Activated CD8-positive, alpha-beta T cell treated with anti-CD3 and anti-CD28 coated beads, Interleukin-2, amount 10 ng/mL, durations not matched to agents 7 days and 5 days (primary cell): ENCODE results near the gene DOK1. TPM values are rescaled to one million over a fixed set of nuclear protein-coding genes. Genes with fewer than 3 reads are reported as not detected.

ENCODE experiments used
- ATAC-seq: fragments of 150-1000 bp; cut with Tn5 transposase; one replicate; pipeline ENCODE4 v1.10.0; 2021; ENCODE audit warnings: moderate library complexity
- CTCF ChIA-PET: fragments of 350-600 bp; sonication (Branson Sonifier 250); formaldehyde crosslinking; loops from one replicate; lab custom pipeline; 2021; ENCODE audit warnings: antibody characterized with exemption; lab: Charles Lee
- POLR2A ChIA-PET: fragments of 350-600 bp; sonication (Branson Sonifier 250); formaldehyde crosslinking; loops from one replicate; lab custom pipeline; 2021; ENCODE audit warnings: antibody characterized with exemption; lab: Charles Lee
- DNase-seq: peaks from one replicate; pipeline ENCODE4 v3.0.0-alpha.2; 2020
- H3K27ac Mint-ChIP-seq: one replicate; pipeline ENCODE4 v1.8.0; 2021; ENCODE audit warnings: mild to moderate bottlenecking, mixed read lengths
- H3K27me3 Mint-ChIP-seq: one replicate; pipeline ENCODE4 v1.8.0; 2021; ENCODE audit warnings: low read depth, mixed read lengths
- H3K36me3 Mint-ChIP-seq: one replicate; pipeline ENCODE4 v1.8.0; 2021; ENCODE audit warnings: low read depth, mixed read lengths
- H3K4me1 Mint-ChIP-seq: one replicate; pipeline ENCODE4 v1.8.0; 2021; ENCODE audit warnings: low read depth, mixed read lengths
- H3K4me3 Mint-ChIP-seq: one replicate; pipeline ENCODE4 v1.8.0; 2021; ENCODE audit warnings: mild to moderate bottlenecking, mixed read lengths
- H3K9me3 Mint-ChIP-seq: one replicate; pipeline ENCODE4 v1.8.0; 2022; ENCODE audit warnings: mixed read lengths; ENCODE audit not compliant: insufficient read depth
- total RNA-seq, 2 experiments: library from RNA; stranded (reverse); gene quantifications; one replicate each; pipeline ENCODE4 v1.2.3, GENCODE V29; 2021

The DOK1 gene
- total RNA-seq, 2 experiments from 2014 or later: 32.4 to 35.9 TPM

GRCh38 chr2:74514368-74515270 is 39.9 kb upstream of the DOK1 start, which contains the start of gene TLX2:
TSS of gene TLX2 (plus strand) at chr2:74514450. CDS start at chr2:74514807, 357 bp downstream.
- ChIA-PET POLR2A (interaction anchor here (0.7 to 2.1 kb wide), 4 partner anchors 8 to 65 kb away, joined by 3 to 6 read pairs (median 4); partner anchors contain the start of genes DQX1 and PCGF1), CTCF (no interaction called here)
- Mint-ChIP-seq H3K36me3 (peaks cover 6% of the 10 kb centered on the region), H3K4me3 (peak within 1 kb of the TSS; percentile 70), H3K9me3 (no peaks in the 10 kb centered on the region), H3K27me3 (peaks cover 76% of the 10 kb centered on the region), H3K4me1 (peaks cover 28% of the 10 kb centered on the region), H3K27ac (no peak within 1 kb of the TSS)
- ATAC-seq (peak; percentile 28), DNase-seq (no peak)

GRCh38 chr2:74515271-74515980 is 39.1 kb upstream of the DOK1 start:
- ChIA-PET CTCF (interaction anchor here (1.9 kb wide), 1 partner anchor 11 kb away, joined by 7 read pairs; the partner anchor contains the start of gene DQX1), POLR2A (interaction anchor here (0.7 to 2.1 kb wide), 4 partner anchors 9 to 12 kb away, joined by 3 to 6 read pairs (median 4); partner anchors contain the start of genes DQX1 and PCGF1)
- no peak for DNase-seq
- H3K4me1 Mint-ChIP-seq: peaks cover 28% of the 10 kb centered on the region
- H3K9me3 Mint-ChIP-seq: no peaks in the 10 kb centered on the region
- peaks cover 79% of the 10 kb centered on the region for H3K27me3 Mint-ChIP-seq
- H3K4me3 Mint-ChIP-seq: peak overlapping the region; percentile 70
- peaks cover 6% of the 10 kb centered on the region for H3K36me3 Mint-ChIP-seq
- peak; percentile 18 for ATAC-seq
- H3K27ac Mint-ChIP-seq: no peak overlapping the region

- Mint-ChIP-seq H3K36me3 (peaks cover 6% of the 10 kb centered on the region), H3K4me1 (peaks cover 28% of the 10 kb centered on the region), H3K9me3 (no peaks in the 10 kb centered on the region), H3K27me3 (peaks cover 75% of the 10 kb centered on the region), H3K27ac (no peak overlapping the region), H3K4me3 (peak overlapping the region; percentile 67)
- ATAC-seq: peak; percentile 76
- POLR2A ChIA-PET: interaction anchor here (1.1 to 2.1 kb wide), 4 partner anchors 10 to 13 kb away, joined by 3 to 6 read pairs (median 4); partner anchors contain the start of genes AUP1, DQX1 and PCGF1
- CTCF ChIA-PET: interaction anchor here (0.8 to 1.9 kb wide), 3 partner anchors 10 to 15 kb away, joined by 3 to 7 read pairs (median 4); partner anchors contain the start of gene DQX1
- DNase-seq: peak; percentile 77
Observed at GRCh38 chr2:74515981-74516633, 38.4 kb upstream of the DOK1 start.

DNA sequence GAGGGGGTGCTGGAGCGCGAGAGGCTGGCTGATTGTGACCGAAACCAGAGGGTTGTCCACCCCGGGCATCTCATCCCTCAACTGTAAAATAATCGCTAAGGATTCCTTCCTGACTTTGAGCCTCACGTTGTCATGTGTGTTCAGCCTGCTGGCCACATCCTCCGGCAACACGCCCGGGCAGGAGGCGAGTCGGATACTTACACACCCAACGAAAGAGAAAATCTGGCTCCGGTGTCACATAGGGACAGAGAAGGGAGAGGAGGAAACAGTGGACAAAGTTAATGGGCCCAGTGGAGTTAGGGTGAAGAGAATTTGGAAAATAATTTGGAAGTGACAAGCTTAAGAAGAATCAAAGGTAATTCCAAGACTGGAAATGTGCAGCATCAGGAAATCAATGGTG is 37.9 kb upstream of the DOK1 start:
- ATAC-seq: no peak
- Mint-ChIP-seq H3K9me3 (no peaks in the 10 kb centered on the region), H3K27ac (no peak overlapping the region), H3K36me3 (peaks cover 6% of the 10 kb centered on the region), H3K27me3 (peaks cover 69% of the 10 kb centered on the region), H3K4me3 (peak overlapping the region; percentile 67), H3K4me1 (peaks cover 28% of the 10 kb centered on the region)
- ChIA-PET CTCF (interaction anchor here (0.8 to 1.9 kb wide), 3 partner anchors 9 to 16 kb away, joined by 3 to 7 read pairs (median 4); partner anchors contain the start of gene DQX1), POLR2A (interaction anchor here (1.1 to 1.2 kb wide), 2 partner anchors 12 to 13 kb away, joined by 3 read pairs; partner anchors contain the start of gene AUP1)
- no peak for DNase-seq

GRCh38 chr2:74522516-74522915 is 32.0 kb upstream of the DOK1 start:
- POLR2A ChIA-PET: interaction anchor here (0.9 to 3.2 kb wide), 4 partner anchors 7 to 39 kb away, joined by 3 to 11 read pairs (median 4); partner anchors contain the start of genes AUP1, CCDC142, HTRA2 and TTC31
- Mint-ChIP-seq H3K27ac (no peak overlapping the region), H3K4me1 (peaks cover 21% of the 10 kb centered on the region), H3K36me3 (peaks cover 20% of the 10 kb centered on the region), H3K9me3 (no peaks in the 10 kb centered on the region), H3K4me3 (no peak overlapping the region), H3K27me3 (peaks cover 36% of the 10 kb centered on the region)
- no peak for ATAC-seq
- no peak for DNase-seq
- CTCF ChIA-PET: interaction anchor here (1.3 to 3.1 kb wide), 3 partner anchors 9 to 39 kb away, joined by 4 to 13 read pairs (median 5); partner anchors contain the start of genes CCDC142 and TTC31

DNA sequence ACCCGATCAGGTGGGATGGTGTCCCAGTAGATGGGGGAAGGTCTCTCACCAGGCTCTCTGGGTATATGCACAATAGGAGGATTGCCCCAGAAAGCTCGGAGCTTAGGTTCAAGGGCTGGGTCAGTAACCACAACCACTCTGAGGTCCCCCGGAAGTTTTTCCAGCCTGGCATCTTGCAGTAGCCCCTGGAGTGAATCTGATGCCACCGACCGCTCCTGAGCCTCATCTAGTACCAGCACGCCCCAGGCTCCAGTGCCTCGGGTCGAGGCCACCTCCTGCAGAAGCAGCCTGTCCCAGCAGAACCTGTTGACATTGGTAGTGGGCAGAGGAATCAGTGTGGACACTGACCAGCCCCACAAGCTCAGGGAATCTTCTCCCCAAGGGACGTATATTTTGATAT is 30.5 kb upstream of the DOK1 start:
- Mint-ChIP-seq H3K36me3 (peaks cover 33% of the 10 kb centered on the region), H3K4me3 (no peak overlapping the region), H3K4me1 (peaks cover 33% of the 10 kb centered on the region), H3K27ac (no peak overlapping the region), H3K9me3 (no peaks in the 10 kb centered on the region), H3K27me3 (peaks cover 22% of the 10 kb centered on the region)
- CTCF ChIA-PET: no interaction called here
- ATAC-seq (no peak), DNase-seq (no peak)
- POLR2A ChIA-PET: no interaction called here

DNA sequence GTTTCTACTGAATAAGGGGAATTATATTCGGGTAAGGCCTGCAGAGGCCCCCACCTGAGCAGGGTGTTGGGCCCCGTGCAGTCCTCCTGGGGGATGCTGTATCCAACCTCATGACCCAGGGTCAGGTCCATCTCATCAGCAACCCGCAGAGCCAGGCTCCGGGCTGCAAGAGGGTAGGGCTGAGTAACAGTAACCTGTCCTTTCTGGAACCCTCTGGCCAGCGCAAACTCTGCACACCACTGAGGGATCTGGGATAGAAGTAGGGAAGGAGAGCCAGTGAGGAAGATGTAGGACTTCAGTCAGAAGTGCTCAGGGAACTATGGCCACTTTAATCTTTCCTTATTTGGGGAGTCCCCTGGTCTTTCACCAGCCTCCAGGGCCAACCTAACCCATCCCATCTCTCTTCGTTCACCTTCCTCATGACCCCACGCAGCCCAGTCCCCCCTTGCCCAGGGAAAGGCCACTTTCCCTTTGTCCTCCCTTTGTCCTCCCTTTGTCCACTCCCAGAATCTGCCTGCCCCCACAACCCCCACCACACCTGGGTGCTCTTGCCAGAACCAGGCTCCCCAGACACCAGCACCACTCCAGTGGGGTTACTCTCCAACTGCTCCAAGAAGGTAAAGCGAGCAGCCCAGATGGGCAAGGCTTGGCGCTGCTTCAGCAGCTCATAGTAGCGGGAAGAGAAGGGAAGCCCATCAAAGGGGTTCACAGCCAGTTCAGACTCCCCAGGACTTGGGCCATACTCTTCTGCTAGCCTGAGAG is 29.4 kb upstream of the DOK1 start:
- DNase-seq (no peak), ATAC-seq (no peak)
- no peak overlapping the region for H3K4me3 Mint-ChIP-seq
- H3K9me3 Mint-ChIP-seq: no peaks in the 10 kb centered on the region
- ChIA-PET POLR2A (no interaction called here), CTCF (interaction anchor here (1.3 kb wide), 1 partner anchor 9 kb away, joined by 7 read pairs; no protein-coding TSS in a partner anchor)
- H3K27ac Mint-ChIP-seq: no peak overlapping the region
- H3K27me3 Mint-ChIP-seq: peaks cover 11% of the 10 kb centered on the region
- peaks cover 33% of the 10 kb centered on the region for H3K4me1 Mint-ChIP-seq
- H3K36me3 Mint-ChIP-seq: peaks cover 34% of the 10 kb centered on the region

DNA sequence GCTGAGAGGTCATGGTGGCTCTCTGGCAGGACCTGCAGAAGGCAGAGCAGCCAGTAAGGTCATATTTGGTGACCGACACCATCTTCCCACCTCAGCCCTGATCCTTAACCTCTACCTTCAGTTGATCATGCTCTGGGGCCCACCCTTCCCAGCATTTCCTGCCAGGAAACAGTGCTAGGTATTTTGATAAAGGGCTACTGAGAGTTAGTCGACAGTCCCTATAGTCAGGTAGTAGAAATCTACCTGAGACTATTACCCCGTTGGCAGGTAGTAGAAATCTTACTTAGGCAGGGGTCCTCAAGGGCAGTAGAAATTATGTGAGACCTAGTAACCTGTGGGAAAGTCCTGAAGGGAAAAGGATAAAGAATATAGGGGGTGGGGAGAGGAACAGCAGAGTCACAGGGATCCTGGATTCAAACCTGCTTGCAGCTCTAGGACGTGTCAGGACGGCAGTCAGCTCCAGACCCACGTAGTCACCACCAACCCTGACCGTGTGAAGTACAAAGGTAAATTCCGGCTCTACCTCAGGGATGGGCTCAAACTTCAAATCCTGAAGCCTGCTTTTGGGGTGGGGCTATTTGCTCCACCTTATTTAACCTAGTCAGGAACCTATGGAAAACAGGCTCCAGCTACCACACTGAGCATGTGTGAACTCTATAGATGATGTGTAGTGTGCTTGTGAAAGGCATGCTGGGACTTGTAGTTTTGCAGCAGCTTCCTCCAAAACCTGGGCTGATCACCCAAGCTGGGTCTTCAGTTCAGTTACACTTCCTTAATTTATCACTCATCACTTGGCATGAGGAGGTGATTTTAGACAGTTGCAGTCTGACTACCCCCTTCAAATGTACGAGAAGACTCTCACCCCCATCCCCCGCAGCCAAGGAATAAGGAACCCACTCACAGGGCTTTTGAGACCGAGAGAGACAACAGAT is 28.5 kb upstream of the DOK1 start, which contains the start of gene DQX1:
Gene DQX1 (minus strand): TSS at position 515 of the 932 bp plus-strand sequence. CDS start 502 bp downstream, at position 13.
- Mint-ChIP-seq H3K36me3 (peaks cover 41% of the 10 kb centered on the region), H3K27me3 (peaks cover 8% of the 10 kb centered on the region), H3K27ac (no peak within 1 kb of the TSS), H3K4me1 (peaks cover 39% of the 10 kb centered on the region), H3K4me3 (no peak within 1 kb of the TSS), H3K9me3 (no peaks in the 10 kb centered on the region)
- DNase-seq: no peak
- no peak for ATAC-seq
- CTCF ChIA-PET: interaction anchor here (1.0 to 4.5 kb wide), 5 partner anchors 9 to 61 kb away, joined by 3 to 41 read pairs (median 4); partner anchors contain the start of genes CCDC142 and TTC31
- POLR2A ChIA-PET: interaction anchor here (1.1 to 1.9 kb wide), 3 partner anchors 11 to 44 kb away, joined by 3 to 7 read pairs (median 4); partner anchors contain the start of genes CCDC142 and TTC31

DNA sequence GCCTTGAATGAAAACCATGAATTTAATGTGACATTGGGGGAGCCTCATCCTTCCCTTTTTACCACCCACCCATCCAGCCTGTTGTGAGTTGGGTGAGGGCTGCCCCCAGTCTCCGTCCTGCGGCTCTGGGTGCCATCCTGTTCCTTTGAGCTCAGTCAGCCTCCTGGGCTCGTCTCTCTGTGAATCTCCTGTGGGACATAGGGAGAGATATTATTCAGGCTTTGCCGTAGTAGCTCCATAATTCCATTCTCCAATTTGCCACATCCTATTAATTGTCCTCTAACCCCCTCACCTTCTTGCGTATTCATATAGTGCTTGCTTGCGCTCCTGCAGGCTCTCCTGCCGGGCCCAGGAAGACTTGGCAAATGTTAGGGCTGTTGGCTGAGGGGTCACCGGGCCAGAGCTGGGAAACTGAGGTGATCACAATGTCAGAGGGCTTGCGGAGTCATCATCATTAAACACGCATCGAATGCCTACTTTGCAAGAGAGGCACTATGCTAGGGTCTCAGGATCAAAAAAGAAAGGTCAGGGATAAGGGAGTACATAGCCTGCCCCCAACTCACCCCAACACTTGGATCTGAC is 27.8 kb upstream of the DOK1 start:
- Mint-ChIP-seq H3K4me1 (peaks cover 46% of the 10 kb centered on the region), H3K4me3 (no peak overlapping the region), H3K9me3 (no peaks in the 10 kb centered on the region), H3K36me3 (peaks cover 45% of the 10 kb centered on the region), H3K27me3 (peaks cover 7% of the 10 kb centered on the region), H3K27ac (no peak overlapping the region)
- CTCF ChIA-PET: interaction anchor here (1.0 to 4.5 kb wide), 5 partner anchors 10 to 60 kb away, joined by 3 to 41 read pairs (median 4); partner anchors contain the start of genes CCDC142 and TTC31
- no peak for ATAC-seq
- DNase-seq: no peak
- POLR2A ChIA-PET: interaction anchor here (1.1 to 1.9 kb wide), 3 partner anchors 12 to 45 kb away, joined by 3 to 7 read pairs (median 4); partner anchors contain the start of genes CCDC142 and TTC31
